Liver (tissue), 9 donors: Measurements from ENCODE around the gene CRADD. TPM values are rescaled to one million over a fixed set of nuclear protein-coding genes. Genes with fewer than 3 reads are reported as not detected.

Source experiments
- DNase-seq: peaks from one replicate; pipeline ENCODE4 v3.0.0-alpha.2; 2017; ENCODE audit warnings: low spot score
- H3K27ac ChIP-seq, 2 donors: one replicate each; pipeline ENCODE4 v1.7.0; 2013; ENCODE audit warnings: inconsistent platforms in 2 of 2, low read length in 2 of 2, control low read depth in 1 of 2, low read depth in 1 of 2, mild to moderate bottlenecking in 1 of 2
- H3K27me3 ChIP-seq, 4 donors: one replicate each; pipeline versions ENCODE4 v1.6.1 to v1.7.0; 2013; ENCODE audit warnings: low read length in 3 of 4, inconsistent platforms in 1 of 4, mild to moderate bottlenecking in 1 of 4, moderate library complexity in 1 of 4; ENCODE audit not compliant: control insufficient read depth in 4 of 4, insufficient read depth in 4 of 4
- H3K36me3 ChIP-seq, 4 donors: one replicate each; pipeline versions ENCODE4 v1.6.1 to v1.7.0; 2013; ENCODE audit warnings: low read length in 3 of 4, mild to moderate bottlenecking in 3 of 4, low read depth in 1 of 4, moderate library complexity in 1 of 4; ENCODE audit not compliant: control insufficient read depth in 4 of 4, insufficient read depth in 3 of 4
- H3K4me1 ChIP-seq, 4 donors: one replicate each; pipeline versions ENCODE4 v1.6.1 to v1.7.0; 2013; ENCODE audit warnings: low read length in 3 of 4, mild to moderate bottlenecking in 3 of 4, moderate library complexity in 1 of 4; ENCODE audit not compliant: control insufficient read depth in 4 of 4, insufficient read depth in 4 of 4
- H3K4me3 ChIP-seq, 3 donors: one replicate each; pipeline versions ENCODE4 v1.6.1 to v1.7.0; 2013; ENCODE audit warnings: low read length in 3 of 3, control low read depth in 1 of 3, low read depth in 1 of 3, mild to moderate bottlenecking in 1 of 3
- H3K9ac ChIP-seq, 2 donors: one replicate each; pipeline ENCODE4 v1.7.0; 2013; ENCODE audit warnings: low read length in 2 of 2, mild to moderate bottlenecking in 2 of 2, moderate library complexity in 2 of 2, control low read depth in 1 of 2, low read depth in 1 of 2
- H3K9me3 ChIP-seq, 4 donors: one replicate each; pipeline versions ENCODE4 v1.6.1 to v1.7.0; 2013; ENCODE audit warnings: low read length in 3 of 4; ENCODE audit not compliant: control insufficient read depth in 4 of 4
- ATF3 ChIP-seq: IDR thresholded peaks from 2 replicates; pipeline ENCODE4 v1.6.1; 2016; ENCODE audit warnings: antibody characterized with exemption
- CTCF ChIP-seq: fragments of 150-350 bp; IDR thresholded peaks from 2 replicates; pipeline ENCODE4 v1.5.1; 2017; ENCODE audit warnings: improper control_type of control experiment, low read depth, low read length; ENCODE audit not compliant: missing input control
- FOXA1 ChIP-seq: IDR thresholded peaks from 2 replicates; pipeline ENCODE4 v1.6.1; 2016; ENCODE audit warnings: antibody characterized with exemption
- FOXA2 ChIP-seq: IDR thresholded peaks from 2 replicates; pipeline ENCODE4 v1.6.1; 2016; ENCODE audit warnings: antibody characterized with exemption
- GABPA ChIP-seq, 2 donors: IDR thresholded peaks in 1 of 2; conservative IDR thresholded peaks in 1 of 2; 2 replicates each; pipeline ENCODE4 v1.6.1; 2016; ENCODE audit warnings: antibody characterized with exemption in 2 of 2, mild to moderate bottlenecking in 1 of 2, moderate library complexity in 1 of 2
- HNF4A ChIP-seq, 2 donors: conservative IDR thresholded peaks; 2 replicates each; pipeline ENCODE4 v1.6.1; 2016; ENCODE audit warnings: antibody characterized with exemption in 2 of 2, mild to moderate bottlenecking in 2 of 2
- HNF4G ChIP-seq: IDR thresholded peaks from 2 replicates; pipeline ENCODE4 v1.6.1; 2016; ENCODE audit warnings: antibody characterized with exemption
- JUND ChIP-seq, 2 donors: IDR thresholded peaks; 2 replicates each; pipeline ENCODE4 v1.6.1; 2016; ENCODE audit warnings: antibody characterized with exemption in 2 of 2
- RAD21 ChIP-seq, 2 donors: IDR thresholded peaks; 2 replicates each; pipeline ENCODE4 v1.6.1; 2016; ENCODE audit warnings: antibody characterized with exemption in 2 of 2, mild to moderate bottlenecking in 2 of 2
- REST ChIP-seq: IDR thresholded peaks from 2 replicates; pipeline ENCODE4 v1.6.1; 2016; ENCODE audit warnings: antibody characterized with exemption, mild to moderate bottlenecking
- RXRA ChIP-seq, 2 donors: IDR thresholded peaks; 2 replicates each; pipeline ENCODE4 v1.6.1; 2017 to 2018; ENCODE audit warnings: antibody characterized with exemption in 2 of 2, mild to moderate bottlenecking in 1 of 2
- SP1 ChIP-seq: IDR thresholded peaks from 2 replicates; pipeline ENCODE4 v1.6.1; 2018; ENCODE audit warnings: antibody characterized with exemption, mild to moderate bottlenecking
- TAF1 ChIP-seq: conservative IDR thresholded peaks from 2 replicates; pipeline ENCODE4 v1.6.1; 2016; ENCODE audit warnings: antibody characterized with exemption, mild to moderate bottlenecking
- ZBTB33 ChIP-seq: IDR thresholded peaks from 2 replicates; pipeline ENCODE4 v1.6.1; 2016; ENCODE audit warnings: antibody characterized with exemption
- WGBS: extraction: QIAGEN DNeasy Blood & Tissue Kit; methylation state at CpG from one replicate; pipeline ENCODE4 v1.1.7; 2013; 5-methylcytosine and 5-hydroxymethylcytosine counted together
- polyA plus RNA-seq, 2 donors: library from polyadenylated mRNA; stranded (reverse) in 1 of 2; unstranded in 1 of 2; fragments of 200-250 nt in 1 of 2; fragments of >200 nt in 1 of 2; fragmentation: Nextera tagmentation in 1 of 2; extraction: Ambion mirVana in 1 of 2; gene quantifications; one replicate each; pipeline versions ENCODE4 v1.2.1 to v1.2.3, GENCODE V29; 2013 to 2015
- total RNA-seq, 2 donors: library from RNA; depleted of rRNA; stranded (reverse); fragments of >200 nt; gene quantifications; one replicate each; pipeline ENCODE4 v1.2.3, GENCODE V29; 2014
- donor health status: healthy.
- donor health status: healthy.
- donor health status: healthy.
- donor health status: healthy.
- donor health status: healthy.

CRADD gene
- total and polyA plus RNA-seq, 4 donors: 19.4 to 48.9 (median 29.6) TPM

- Histone ChIP-seq H3K27me3 (no peaks in the 10 kb centered on the region), H3K27ac (no peak overlapping the region), H3K9ac (no peak overlapping the region), H3K9me3 (no peaks in the 10 kb centered on the region), H3K4me3 (no peak overlapping the region), H3K36me3 (no peaks in the 10 kb centered on the region), H3K4me1 (peaks cover 0 to 1% (median 0%) of the 10 kb centered on the region in 4 donors)
- DNase-seq: no peak
- TF ChIP-seq FOXA1 (no peak), ZBTB33 (no peak), RXRA (IDR thresholded peaks at IDR 0.05) (no peak), FOXA2 (no peak)
- WGBS: 79% methylated on average over 2 of the region's 2 CpGs
These were observed 29.2 kb downstream of the CRADD start for GRCh38 chr12:93706387-93706786.

GRCh38 chr12:93706824-93707223 is 29.6 kb downstream of the CRADD start:
- Histone ChIP-seq H3K27ac (no peak overlapping the region), H3K9me3 (no peaks in the 10 kb centered on the region), H3K27me3 (no peaks in the 10 kb centered on the region), H3K4me1 (peaks cover 0 to 1% (median 0%) of the 10 kb centered on the region in 4 donors), H3K36me3 (no peaks in the 10 kb centered on the region), H3K9ac (no peak overlapping the region), H3K4me3 (no peak overlapping the region)
- 87% methylated on average over 2 of the region's 2 CpGs for WGBS
- no peak for DNase-seq
- TF ChIP-seq RXRA (IDR thresholded peaks at IDR 0.05): no peak
- TF ChIP-seq ZBTB33: no peak
- TF ChIP-seq HNF4A (conservative IDR thresholded peaks at IDR 0.05): no peak
- no peak for TF ChIP-seq FOXA2
- TF ChIP-seq GABPA (IDR thresholded peaks at IDR 0.05 in 1 of 2, conservative IDR thresholded peaks at IDR 0.05 in 1 of 2): no peak
- no peak for TF ChIP-seq ATF3
- TF ChIP-seq CTCF: no peak
- TF ChIP-seq RAD21 (IDR thresholded peaks at IDR 0.05): no peak
- no peak for TF ChIP-seq FOXA1
- no peak for TF ChIP-seq REST
- no peak for TF ChIP-seq JUND (IDR thresholded peaks at IDR 0.05)
- no peak for TF ChIP-seq SP1
- no peak for TF ChIP-seq HNF4G
- TF ChIP-seq TAF1: no peak
